HG02588 (cell line): ENCODE measurements around the gene TTYH3.

ENCODE experiments used
- ATAC-seq: cut with Tn5 transposase; IDR thresholded peaks from one replicate; pipeline ENCODE4 v1.9.1; 2021; ENCODE audit warnings: mild to moderate bottlenecking, moderate library complexity; ENCODE audit not compliant: unreplicated experiment

Gene TTYH3

GRCh38 chr7:2645274-2645868 is 13.6 kb downstream of the TTYH3 start:
- no peak for ATAC-seq

- no peak for ATAC-seq
Observed at GRCh38 chr7:2646336-2646679, 14.5 kb downstream of the TTYH3 start.

DNA sequence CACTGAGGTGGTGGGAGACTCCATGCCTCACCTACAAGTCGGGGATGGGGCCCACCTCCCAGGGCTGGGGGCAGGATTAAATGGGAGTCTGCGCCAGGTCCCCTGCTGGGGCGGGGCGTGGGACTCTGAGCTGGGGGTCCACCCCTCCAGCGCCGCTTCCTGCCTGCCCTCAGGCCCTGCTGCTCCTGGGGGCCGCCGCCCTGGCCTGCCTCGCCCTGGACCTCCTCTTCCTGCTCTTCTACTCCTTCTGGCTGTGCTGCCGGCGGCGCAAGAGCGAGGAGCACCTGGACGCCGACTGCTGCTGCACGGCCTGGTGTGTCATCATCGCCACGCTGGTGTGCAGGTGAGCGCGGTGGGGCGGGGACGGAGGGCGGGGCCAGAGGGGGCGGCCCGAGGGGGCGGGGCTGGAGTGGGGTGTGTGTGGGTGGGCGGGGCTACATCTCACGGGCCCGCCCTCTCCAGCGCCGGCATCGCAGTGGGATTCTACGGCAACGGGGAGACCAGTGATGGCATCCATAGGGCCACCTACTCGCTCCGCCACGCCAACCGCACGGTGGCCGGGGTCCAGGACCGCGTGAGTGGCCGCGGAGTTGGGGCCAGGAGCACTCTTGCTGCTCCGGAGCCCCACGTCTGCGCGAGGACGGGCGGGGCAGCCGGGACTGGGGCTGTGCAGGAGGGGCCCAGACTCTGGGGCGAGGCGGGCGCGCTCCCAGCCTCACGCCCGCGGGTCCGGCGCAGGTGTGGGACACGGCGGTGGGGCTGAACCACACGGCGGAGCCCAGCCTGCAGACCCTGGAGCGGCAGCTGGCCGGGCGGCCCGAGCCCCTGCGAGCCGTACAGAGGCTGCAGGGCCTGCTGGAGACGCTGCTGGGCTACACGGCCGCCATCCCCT is 15.1 kb downstream of the TTYH3 start:
- no peak for ATAC-seq

DNA sequence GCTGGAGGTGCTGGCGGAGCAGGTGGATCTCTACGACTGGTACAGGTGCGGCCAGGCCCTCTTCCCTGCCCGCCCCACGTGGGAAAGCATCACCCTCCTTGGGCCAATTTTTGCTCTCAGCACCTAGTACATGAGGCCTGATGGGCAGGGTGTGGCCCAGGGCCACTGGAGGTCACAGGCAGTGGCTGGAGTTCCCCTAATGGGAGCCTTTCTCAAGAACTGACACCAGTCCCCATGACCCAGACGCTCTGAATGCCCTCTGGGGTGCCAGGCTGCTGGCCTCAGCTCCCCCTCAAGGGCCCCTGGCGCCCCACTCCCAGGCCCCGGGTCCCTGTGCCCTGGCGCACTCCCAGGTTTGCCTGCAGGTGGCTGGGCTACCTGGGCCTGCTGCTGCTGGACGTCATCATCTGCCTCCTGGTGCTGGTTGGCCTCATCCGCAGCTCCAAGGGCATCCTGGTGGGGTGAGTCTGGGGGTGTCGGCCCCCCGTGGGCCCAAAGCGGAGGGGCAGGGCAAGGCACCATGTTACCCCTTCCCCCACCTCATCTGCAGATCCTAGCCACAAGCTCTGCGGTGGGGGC is 15.9 kb downstream of the TTYH3 start:
- no peak for ATAC-seq

DNA sequence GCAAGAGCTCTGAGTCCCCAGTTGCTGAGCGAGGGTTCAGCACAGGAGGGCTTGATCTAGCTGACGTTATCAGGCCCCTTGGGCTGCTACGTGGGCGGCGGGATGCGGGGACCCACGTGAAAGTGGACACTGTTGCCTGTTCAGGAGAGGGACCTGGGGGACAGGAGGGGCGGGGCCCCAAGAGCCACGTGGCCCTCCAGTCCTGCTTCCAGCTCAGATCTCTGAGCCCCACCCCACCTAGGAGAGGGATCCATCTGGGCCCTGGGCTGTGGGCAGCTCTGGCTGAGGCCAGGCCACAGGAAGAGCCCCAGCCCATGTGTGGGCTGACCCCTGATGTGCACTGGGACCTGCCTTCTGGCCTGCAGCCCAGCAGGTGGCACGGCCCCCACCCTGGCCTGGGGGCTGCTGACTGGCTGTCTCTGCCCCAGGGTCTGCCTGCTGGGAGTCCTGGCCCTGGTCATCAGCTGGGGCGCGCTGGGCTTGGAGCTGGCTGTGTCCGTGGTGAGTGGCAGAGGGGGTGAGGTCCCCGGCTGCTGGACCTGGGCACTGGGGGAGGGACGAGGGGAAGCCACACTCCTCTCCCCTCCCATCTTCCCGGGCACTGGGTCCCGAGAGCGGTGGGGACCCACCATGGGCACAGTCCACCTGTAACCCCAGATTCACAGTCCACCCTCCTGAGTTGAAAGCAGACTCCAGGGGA is 17.5 kb downstream of the TTYH3 start:
- ATAC-seq: no peak

DNA sequence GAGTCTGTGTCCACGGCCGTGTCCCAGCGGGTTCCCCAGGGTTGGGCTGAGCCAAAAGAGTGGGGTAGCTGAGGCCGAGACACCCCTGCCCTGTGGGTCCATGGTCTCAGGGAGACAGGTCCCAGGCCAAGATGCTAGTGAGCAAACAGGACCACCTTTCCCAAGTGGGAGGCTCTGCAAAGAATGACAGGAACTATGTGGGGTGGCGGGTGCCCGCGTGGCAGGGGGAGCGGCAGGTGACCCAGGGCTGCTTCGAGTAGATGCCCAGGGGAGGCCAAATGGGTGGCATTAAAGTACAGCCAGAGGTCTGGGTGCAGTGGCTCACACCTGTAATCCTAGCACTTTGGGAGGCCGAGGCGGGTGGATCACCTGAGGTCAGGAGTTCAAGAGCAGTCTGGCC is 18.2 kb downstream of the TTYH3 start:
- no peak for ATAC-seq

DNA sequence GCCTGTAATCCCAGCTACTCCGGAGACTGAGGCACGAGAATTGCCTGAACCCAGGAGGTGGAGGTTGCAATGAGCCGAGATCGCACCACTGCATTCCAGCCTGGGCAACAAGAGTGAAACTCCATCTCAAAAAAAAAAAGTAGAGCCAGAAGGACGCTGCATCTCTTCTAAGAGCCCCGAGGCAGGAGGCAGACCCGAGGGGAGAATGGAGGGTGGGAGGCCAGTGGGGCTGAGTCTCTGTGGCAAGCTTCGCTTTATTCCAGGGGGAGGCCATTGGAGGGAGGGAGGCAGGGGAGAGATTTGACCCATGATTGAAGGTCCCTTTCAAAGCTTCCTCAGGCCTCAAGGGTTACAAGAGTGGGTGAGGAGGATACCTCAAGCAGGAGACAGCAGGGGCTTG is 18.7 kb downstream of the TTYH3 start:
- no peak for ATAC-seq

DNA sequence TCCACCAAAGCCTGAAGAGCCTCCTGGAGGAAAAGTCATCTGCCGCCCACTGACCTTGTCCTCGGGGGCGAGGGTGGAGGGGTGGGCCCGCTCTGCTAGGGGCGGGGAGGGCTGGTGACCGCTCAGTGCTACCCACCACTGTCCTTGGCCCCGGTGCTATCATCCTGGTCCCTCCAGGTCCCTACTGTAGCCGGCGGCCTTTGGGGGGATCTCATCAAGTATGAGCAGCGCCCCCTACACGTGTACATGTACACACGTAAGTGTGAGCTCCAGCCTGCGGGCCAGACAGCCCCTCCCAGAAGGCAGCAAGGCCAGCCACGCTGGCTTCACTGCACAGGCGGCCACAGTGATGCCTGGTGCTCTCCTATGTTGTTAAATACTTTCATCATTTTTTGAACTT is 19.6 kb downstream of the TTYH3 start:
- ATAC-seq: no peak

GRCh38 chr7:2651847-2652735 is 20.3 kb downstream of the TTYH3 start:
- ATAC-seq: no peak

DNA sequence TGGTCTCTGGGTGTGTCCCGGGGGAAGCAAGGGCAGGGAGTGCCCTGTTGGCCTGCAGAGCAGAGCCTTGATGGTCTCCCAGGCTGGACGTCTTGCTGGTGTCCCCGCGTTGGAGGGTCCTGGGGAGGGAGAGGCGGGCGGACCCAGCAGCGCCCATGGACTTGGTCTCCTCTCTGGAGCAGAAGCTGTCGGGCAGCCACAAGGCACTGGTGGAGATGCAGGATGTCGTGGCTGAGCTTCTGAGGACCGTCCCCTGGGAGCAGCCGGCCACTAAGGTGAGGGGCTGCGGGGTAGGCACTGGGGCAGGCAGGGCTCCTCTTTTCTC is 20.9 kb downstream of the TTYH3 start:
- ATAC-seq: no peak

GRCh38 chr7:2654059-2654458 is 22.3 kb downstream of the TTYH3 start:
- ATAC-seq: no peak

DNA sequence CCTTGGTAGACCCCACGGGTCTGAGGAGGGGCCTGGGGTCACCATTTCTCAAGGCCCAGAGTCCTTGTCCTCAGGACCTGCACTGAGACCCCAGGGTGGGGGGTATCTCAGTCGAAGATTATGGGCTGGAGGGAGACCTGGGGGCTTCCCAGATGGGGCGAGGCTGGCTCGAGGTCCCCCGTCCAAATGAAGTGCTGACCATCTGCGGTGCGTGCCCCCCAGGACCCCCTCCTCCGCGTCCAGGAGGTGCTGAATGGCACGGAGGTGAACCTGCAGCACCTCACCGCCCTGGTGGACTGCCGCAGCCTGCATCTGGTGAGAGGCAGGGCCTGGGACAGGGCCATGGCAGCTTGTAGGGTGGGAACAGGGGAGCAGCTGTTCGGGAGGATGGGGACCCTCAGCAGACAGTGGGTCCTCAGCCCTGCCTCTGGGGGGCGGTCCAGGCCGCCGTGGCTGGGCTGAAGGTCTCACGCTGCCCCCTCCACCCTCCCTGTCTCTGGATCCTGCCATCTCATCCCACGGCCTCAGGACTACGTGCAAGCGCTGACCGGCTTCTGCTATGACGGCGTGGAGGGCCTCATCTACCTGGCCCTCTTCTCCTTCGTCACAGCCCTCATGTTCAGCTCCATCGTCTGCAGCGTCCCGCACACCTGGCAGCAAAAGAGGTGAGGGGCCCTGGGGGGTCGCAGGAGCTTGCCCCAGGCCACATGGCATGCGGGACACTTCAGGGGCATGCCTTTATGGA is 24.3 kb downstream of the TTYH3 start:
- no peak for ATAC-seq

DNA sequence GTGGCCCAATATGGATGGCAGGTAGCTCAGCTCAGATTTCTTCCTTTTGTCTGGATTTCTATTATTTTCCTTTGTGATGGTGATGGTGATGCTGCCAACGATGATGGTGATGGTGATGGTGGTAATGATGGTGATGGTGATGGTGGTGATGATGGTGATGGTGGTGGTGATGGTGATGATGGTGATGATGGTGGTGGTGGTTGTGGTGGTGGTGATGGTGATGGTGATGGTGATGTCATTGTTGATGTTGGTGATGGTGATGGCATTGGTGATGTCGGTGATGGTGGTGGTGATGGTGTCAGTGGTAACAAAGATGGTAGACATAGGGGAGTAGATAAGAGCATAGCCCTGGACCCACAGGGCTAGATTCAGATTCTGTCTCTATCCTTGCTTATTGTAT is 25.4 kb downstream of the TTYH3 start:
- no peak for ATAC-seq

- ATAC-seq: no peak
Observed at GRCh38 chr7:2657920-2658671, 26.3 kb downstream of the TTYH3 start.

- ATAC-seq: no peak
Observed at GRCh38 chr7:2658941-2659340, 27.2 kb downstream of the TTYH3 start.

GRCh38 chr7:2659556-2660358 is 28.0 kb downstream of the TTYH3 start:
- no peak for ATAC-seq

DNA sequence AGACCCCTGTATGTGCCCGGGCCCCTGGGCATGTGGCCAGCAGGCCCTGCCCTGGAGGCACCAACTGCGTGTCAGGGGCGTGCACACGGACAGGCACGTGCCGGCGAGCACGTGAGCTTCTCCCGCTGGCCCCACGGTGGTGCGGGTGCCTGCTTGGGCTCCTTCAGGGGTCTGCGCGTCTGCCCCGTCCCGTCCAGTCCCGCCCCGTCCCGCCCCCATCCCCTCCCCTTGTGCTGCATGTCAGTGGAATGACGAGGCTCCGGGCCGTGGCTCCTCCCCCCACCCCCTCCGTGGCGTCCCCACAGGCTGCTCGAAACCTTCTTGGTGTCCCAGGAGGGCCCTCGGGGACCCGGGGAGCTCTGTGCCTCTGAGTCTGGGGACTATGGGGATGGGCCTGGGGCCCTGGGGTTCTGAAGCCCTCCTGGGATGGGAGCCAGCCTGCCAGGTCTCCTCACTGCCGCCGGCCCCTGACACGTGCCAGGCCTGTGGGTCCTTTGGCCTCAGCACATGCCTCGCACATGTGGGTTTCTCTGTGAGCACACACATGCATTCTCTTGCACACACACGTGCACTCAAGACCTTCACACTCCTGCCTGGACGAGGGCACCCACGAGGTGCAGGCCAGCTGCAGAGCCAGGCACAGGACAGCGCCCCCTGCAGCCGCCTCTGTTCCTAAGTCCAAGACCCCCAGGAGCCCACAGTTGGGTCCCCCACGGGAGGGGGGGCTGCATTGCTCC is 28.7 kb downstream of the TTYH3 start:
- ATAC-seq: no peak

GRCh38 chr7:2661096-2661449 is 29.3 kb downstream of the TTYH3 start:
- ATAC-seq: no peak
